ENCODE data around the gene SMIM32. TPM values are rescaled to one million over a fixed set of nuclear protein-coding genes. Genes with fewer than 3 reads are reported as not detected.

Gene SMIM32
- total RNA-seq, 1 donor from 2014 or later = 0.22 TPM

- Mint-ChIP-seq H3K27ac (no peak overlapping the region), H3K4me3 (no peak overlapping the region), H3K9me3 (no peaks in the 10 kb centered on the region), H3K36me3 (peaks cover 42% of the 10 kb centered on the region), H3K27me3 (ENCODE audit: low read depth) (no peaks in the 10 kb centered on the region), H3K4me1 (no peaks in the 10 kb centered on the region)
- DNase-seq (ENCODE audit: low spot score in 2 of 2, unreplicated experiment in 2 of 2) = no peak
- TF ChIP-seq, protein P1, sequence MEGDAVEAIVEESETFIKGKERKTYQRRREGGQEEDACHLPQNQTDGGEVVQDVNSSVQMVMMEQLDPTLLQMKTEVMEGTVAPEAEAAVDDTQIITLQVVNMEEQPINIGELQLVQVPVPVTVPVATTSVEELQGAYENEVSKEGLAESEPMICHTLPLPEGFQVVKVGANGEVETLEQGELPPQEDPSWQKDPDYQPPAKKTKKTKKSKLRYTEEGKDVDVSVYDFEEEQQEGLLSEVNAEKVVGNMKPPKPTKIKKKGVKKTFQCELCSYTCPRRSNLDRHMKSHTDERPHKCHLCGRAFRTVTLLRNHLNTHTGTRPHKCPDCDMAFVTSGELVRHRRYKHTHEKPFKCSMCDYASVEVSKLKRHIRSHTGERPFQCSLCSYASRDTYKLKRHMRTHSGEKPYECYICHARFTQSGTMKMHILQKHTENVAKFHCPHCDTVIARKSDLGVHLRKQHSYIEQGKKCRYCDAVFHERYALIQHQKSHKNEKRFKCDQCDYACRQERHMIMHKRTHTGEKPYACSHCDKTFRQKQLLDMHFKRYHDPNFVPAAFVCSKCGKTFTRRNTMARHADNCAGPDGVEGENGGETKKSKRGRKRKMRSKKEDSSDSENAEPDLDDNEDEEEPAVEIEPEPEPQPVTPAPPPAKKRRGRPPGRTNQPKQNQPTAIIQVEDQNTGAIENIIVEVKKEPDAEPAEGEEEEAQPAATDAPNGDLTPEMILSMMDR (IDR thresholded peaks at IDR 0.05; ENCODE audit: unreplicated experiment) = no peak
Observed at GRCh38 chr5:136169218-136169617, 23.7 kb downstream of the SMIM32 start.

DNA sequence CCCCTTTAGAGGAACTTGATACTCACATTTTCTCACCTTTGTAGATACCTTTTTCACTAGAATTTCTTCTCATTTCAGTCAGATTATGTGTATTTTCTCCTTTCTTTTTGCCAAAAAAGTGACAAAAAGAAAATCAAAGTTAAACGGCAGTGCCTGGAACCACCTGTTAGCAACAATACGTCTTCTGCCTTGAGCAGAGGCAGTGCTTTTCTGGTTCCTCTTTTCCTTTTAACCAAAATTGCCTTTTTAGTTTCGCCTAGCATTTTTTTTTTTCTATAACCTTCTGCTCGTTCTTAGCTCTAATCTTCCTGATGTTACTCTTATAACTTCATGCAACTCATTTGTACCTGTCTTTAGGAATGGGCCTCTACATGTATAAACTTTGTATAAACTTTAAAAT is 26.1 kb downstream of the SMIM32 start:
- H3K4me3 Mint-ChIP-seq = no peak overlapping the region
- TF ChIP-seq, protein P1 (IDR thresholded peaks at IDR 0.05; ENCODE audit: unreplicated experiment) = no peak
- no peak for DNase-seq (ENCODE audit: low spot score in 2 of 2, unreplicated experiment in 2 of 2)
- H3K27me3 Mint-ChIP-seq (ENCODE audit: low read depth) = no peaks in the 10 kb centered on the region
- peaks cover 36% of the 10 kb centered on the region for H3K36me3 Mint-ChIP-seq
- peak overlapping the region; percentile 19 for H3K27ac Mint-ChIP-seq
- no peaks in the 10 kb centered on the region for H3K9me3 Mint-ChIP-seq
- H3K4me1 Mint-ChIP-seq = no peaks in the 10 kb centered on the region

- DNase-seq (ENCODE audit: low spot score in 2 of 2, unreplicated experiment in 2 of 2) = no peak
- TF ChIP-seq, protein P1 (IDR thresholded peaks at IDR 0.05; ENCODE audit: unreplicated experiment) = no peak
- H3K27me3 Mint-ChIP-seq (ENCODE audit: low read depth) = no peaks in the 10 kb centered on the region
- H3K9me3 Mint-ChIP-seq = no peaks in the 10 kb centered on the region
- peaks cover 25% of the 10 kb centered on the region for H3K36me3 Mint-ChIP-seq
- no peak overlapping the region for H3K27ac Mint-ChIP-seq
- H3K4me1 Mint-ChIP-seq = peaks cover 6% of the 10 kb centered on the region
- H3K4me3 Mint-ChIP-seq = no peak overlapping the region
Observed at GRCh38 chr5:136164226-136164625, 28.7 kb downstream of the SMIM32 start.

DNA sequence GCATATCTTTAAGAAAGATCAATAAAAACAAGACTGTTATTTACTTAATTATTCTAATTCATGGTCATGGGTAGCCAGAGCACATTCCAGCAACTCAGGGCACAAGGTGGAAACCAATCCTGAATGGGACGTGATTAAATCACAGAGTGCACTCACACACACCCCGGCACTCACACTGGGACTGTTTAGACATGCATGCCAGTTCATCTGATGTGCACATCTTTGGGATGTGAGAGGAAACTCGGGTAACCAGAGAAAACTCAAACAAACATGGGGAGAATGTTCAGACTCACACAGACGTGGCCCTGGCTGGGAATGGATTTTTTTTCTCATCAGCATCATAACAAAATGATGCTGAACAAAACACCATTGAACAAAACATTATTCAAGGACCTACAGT is 31.0 kb downstream of the SMIM32 start:
- no peak overlapping the region for H3K27ac Mint-ChIP-seq
- TF ChIP-seq, protein P1 (IDR thresholded peaks at IDR 0.05; ENCODE audit: unreplicated experiment) = no peak
- peaks cover 12% of the 10 kb centered on the region for H3K4me1 Mint-ChIP-seq
- no peak for DNase-seq (ENCODE audit: low spot score in 2 of 2, unreplicated experiment in 2 of 2)
- no peaks in the 10 kb centered on the region for H3K27me3 Mint-ChIP-seq (ENCODE audit: low read depth)
- peaks cover 2% of the 10 kb centered on the region for H3K9me3 Mint-ChIP-seq
- H3K4me3 Mint-ChIP-seq = no peak overlapping the region
- H3K36me3 Mint-ChIP-seq = peaks cover 15% of the 10 kb centered on the region

DNA sequence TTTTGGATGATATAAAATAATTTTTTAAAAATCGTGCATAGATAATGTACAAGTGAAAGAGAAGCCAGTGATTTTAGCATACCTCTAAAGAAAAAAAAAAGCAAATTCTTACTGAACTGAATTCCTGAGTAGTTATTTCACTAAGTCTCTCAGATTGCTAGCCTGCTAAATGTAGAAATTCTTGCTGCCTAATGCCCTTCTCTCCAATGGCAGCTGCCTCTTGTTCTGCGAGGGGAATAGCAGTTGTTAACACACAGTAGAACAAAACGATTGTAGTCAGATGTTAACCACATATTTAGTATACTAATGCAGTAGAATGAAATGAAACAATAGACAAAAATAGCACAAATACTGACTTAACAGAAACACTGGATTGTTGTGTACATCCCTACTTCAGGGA is 33.5 kb downstream of the SMIM32 start:
- Mint-ChIP-seq H3K4me3 (no peak overlapping the region), H3K27ac (peak overlapping the region; percentile 73), H3K9me3 (peaks cover 4% of the 10 kb centered on the region), H3K36me3 (peaks cover 32% of the 10 kb centered on the region), H3K27me3 (ENCODE audit: low read depth) (no peaks in the 10 kb centered on the region), H3K4me1 (peaks cover 12% of the 10 kb centered on the region)
- DNase-seq (ENCODE audit: low spot score in 2 of 2, unreplicated experiment in 2 of 2) = no peak
- TF ChIP-seq, protein P1 (IDR thresholded peaks at IDR 0.05; ENCODE audit: unreplicated experiment) = no peak

DNA sequence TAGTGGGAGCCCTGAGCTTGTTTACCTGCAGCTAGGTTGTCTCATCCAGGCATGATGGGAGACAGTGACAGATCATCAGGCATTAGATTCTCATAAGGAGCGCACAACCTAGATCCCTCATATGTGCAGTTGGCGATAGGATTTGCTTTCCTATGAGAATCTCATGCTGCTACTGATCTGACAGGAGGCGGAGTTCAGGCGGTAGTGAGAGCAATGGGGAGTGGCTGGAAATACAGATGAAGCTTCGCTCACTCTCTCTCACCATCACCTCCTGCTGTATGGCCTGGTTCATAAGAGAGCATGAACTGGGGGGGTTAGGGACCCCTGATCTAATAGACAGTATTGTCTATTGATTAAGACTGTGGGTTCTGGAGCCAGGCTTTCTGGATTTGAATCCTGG is 35.4 kb downstream of the SMIM32 start:
- Mint-ChIP-seq H3K9me3 (peaks cover 4% of the 10 kb centered on the region), H3K27ac (no peak overlapping the region), H3K27me3 (ENCODE audit: low read depth) (no peaks in the 10 kb centered on the region), H3K36me3 (peaks cover 38% of the 10 kb centered on the region), H3K4me1 (peaks cover 12% of the 10 kb centered on the region), H3K4me3 (no peak overlapping the region)
- DNase-seq (ENCODE audit: low spot score in 2 of 2, unreplicated experiment in 2 of 2) = no peak
- TF ChIP-seq, protein P1 (IDR thresholded peaks at IDR 0.05; ENCODE audit: unreplicated experiment) = no peak

All from mesothelial cell of epicardium (in vitro differentiated cells).